RWPE1 (cell line): ENCODE results near the gene APEX2.

Experiments
- CTCF ChIA-PET: fragments of 350-600 bp; sonication (Branson Sonifier 250); formaldehyde crosslinking; extraction: SDS; loops from one replicate; lab custom pipeline; 2021; lab: Yijun Ruan, JAX
- POLR2A ChIA-PET: fragments of 400-600 bp; formaldehyde crosslinking; extraction: SDS; loops from one replicate; lab custom pipeline; 2020; ENCODE audit warnings: antibody characterized with exemption; ENCODE audit not compliant: low non-redundant PET; lab: Yijun Ruan, JAX
- DNase-seq: peaks from one replicate; pipeline ENCODE4 v3.0.0; 2012; ENCODE audit warnings: low spot score
- H3K27ac ChIP-seq: fragments of 450-650 bp; 2 replicates; pipeline ENCODE4 v1.5.1; 2017
- TF ChIP-seq, protein P1 (sequence below): fragments of 450-650 bp; conservative IDR thresholded peaks from 2 replicates; pipeline ENCODE4 v1.5.1; 2017; ENCODE audit warnings: low read depth, mild to moderate bottlenecking

The APEX2 gene

DNA sequence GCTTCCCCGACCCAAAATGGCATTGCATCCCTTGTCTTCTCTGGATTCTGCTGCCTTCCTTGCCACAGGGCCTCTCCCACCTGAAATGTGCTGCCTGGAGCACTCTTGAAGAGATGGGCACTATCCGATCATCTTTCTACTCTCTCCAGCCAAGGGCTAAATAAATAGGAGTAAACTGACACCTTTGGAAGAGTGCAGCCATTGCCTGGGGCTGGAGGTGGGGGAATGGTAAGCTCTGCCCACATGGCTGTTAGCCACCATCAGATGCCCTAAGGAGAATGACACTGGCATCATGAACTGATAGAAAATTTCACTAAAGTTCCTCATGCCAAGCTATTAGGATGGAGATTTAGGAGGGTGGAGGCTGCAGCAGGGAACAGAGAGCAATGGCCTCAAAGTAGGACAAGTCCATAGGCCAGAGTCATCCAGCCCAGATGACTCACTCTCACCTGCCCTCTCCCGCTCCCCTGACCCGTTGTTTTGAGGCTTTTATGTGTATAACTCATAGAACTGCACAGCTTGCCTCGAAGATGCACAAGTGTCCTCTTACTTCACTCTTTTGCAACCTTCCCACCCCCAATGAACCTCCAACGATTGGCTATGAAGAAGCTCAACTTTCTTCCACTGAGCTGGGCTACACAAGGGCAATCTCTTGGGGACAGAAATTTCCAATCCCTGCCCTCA is 5.4 kb upstream of the APEX2 start:
- no peak for DNase-seq
- TF ChIP-seq, protein P1, sequence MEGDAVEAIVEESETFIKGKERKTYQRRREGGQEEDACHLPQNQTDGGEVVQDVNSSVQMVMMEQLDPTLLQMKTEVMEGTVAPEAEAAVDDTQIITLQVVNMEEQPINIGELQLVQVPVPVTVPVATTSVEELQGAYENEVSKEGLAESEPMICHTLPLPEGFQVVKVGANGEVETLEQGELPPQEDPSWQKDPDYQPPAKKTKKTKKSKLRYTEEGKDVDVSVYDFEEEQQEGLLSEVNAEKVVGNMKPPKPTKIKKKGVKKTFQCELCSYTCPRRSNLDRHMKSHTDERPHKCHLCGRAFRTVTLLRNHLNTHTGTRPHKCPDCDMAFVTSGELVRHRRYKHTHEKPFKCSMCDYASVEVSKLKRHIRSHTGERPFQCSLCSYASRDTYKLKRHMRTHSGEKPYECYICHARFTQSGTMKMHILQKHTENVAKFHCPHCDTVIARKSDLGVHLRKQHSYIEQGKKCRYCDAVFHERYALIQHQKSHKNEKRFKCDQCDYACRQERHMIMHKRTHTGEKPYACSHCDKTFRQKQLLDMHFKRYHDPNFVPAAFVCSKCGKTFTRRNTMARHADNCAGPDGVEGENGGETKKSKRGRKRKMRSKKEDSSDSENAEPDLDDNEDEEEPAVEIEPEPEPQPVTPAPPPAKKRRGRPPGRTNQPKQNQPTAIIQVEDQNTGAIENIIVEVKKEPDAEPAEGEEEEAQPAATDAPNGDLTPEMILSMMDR: no peak
- POLR2A ChIA-PET: no interaction called here
- CTCF ChIA-PET: no interaction called here
- H3K27ac ChIP-seq: no peak overlapping the region

DNA sequence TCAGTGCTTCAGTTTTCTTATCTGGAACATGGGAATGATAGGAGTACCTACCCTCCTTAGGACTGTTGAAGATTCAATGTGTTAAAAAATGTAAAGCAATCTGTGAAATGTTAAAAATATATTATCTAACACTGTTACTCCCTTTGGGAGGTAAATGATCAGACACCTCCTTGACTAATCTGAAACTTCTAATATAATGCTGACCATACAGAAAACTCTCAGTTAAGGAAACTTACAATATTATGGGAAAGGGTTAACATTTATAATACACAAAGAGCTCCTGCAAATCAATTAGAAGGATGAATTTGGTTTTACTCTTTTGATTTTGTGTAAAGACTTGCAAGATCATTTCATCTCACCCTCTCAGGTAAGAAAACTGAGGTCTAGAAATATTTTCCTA is 4.5 kb upstream of the APEX2 start:
- ChIA-PET POLR2A (interaction anchor here (0.5 kb wide), 1 partner anchor 356 kb away, joined by 4 read pairs; no protein-coding TSS in a partner anchor), CTCF (no interaction called here)
- no peak for DNase-seq
- no peak overlapping the region for H3K27ac ChIP-seq
- TF ChIP-seq, protein P1: no peak

DNA sequence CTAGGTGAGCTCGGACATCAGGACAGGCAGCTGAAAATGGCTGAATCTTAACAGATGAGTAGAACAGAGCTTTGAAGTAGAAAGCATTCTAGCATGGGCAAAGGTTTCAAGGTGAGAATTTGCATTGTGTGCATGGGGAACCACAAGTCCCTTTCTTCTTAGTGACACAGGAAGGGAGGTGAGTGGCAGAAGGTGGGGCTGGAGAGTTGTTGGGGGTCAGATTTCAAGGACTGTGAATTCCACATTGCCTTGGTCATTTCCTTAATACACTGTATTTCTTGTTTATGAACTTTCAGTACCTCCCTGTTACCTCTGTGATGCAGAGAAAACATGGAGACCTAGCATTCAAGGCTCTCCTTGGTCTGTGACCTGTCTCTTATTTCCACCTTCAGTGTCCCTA is 4.1 kb downstream of the APEX2 start:
- no peak for DNase-seq
- CTCF ChIA-PET: interaction anchor here (0.7 kb wide), 1 partner anchor 25 kb away, joined by 3 read pairs; no protein-coding TSS in a partner anchor
- POLR2A ChIA-PET: no interaction called here
- TF ChIP-seq, protein P1: no peak
- no peak overlapping the region for H3K27ac ChIP-seq

GRCh38 chrX:55005256-55005655 is 5.1 kb downstream of the APEX2 start:
- no peak for DNase-seq
- no peak overlapping the region for H3K27ac ChIP-seq
- ChIA-PET POLR2A (no interaction called here), CTCF (no interaction called here)
- TF ChIP-seq, protein P1: no peak

DNA sequence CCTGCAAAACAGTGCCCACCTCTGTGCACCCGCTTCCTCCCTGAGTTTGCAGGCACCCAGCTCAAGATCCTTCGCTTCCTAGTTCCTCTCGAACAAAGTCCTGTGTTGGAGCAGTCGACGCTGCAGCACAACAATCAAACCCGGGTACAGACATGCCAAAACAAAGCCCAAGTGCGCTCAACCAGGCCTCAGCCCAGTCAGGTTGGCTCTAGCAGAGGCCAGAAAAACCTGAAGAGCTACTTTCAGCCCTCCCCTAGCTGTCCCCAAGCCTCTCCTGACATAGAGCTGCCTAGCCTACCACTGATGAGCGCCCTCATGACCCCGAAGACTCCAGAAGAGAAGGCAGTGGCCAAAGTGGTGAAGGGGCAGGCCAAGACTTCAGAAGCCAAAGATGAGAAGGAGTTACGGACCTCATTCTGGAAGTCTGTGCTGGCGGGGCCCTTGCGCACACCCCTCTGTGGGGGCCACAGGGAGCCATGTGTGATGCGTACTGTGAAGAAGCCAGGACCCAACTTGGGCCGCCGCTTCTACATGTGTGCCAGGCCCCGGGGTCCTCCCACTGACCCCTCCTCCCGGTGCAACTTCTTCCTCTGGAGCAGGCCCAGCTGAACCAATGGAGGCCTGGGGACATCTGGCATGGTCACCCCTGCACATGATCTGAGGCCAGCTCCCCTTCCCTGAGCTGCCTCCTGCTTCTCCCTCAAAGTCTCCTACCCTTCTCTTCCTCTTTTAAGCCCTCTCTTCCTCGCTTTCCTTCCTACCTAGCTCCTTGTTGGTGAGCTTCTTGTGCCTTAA is 6.9 kb downstream of the APEX2 start:
- ChIA-PET CTCF (no interaction called here), POLR2A (interaction anchor here (0.6 kb wide), 1 partner anchor 10 kb away, joined by 4 read pairs; no protein-coding TSS in a partner anchor)
- peak overlapping the region; percentile 84 for H3K27ac ChIP-seq
- TF ChIP-seq, protein P1: no peak
- no peak for DNase-seq

DNA sequence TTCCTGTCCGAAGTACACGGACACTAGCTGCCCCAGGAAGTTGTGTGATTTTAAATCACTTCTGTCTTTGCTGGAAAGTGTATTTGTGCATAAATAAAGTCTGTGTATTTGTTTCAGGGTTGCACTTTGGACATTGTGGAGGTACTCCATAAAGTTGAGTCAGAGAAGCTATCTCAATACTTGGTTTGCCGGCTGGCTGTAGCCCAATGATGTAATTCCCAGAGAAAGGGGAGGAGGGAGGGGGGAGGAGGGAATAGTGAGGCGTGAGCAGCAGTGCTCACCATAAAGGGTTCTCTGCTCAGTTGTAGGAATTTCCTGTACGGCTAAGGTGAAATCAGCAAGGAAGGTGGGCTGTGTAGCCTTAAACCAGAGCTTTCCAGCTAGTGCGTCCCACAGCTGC is 7.5 kb downstream of the APEX2 start:
- peak; percentile 59 for DNase-seq
- ChIA-PET POLR2A (interaction anchor here (0.6 to 1.5 kb wide), 2 partner anchors 8 to 11 kb away, joined by 4 to 10 read pairs; partner anchors contain the start of gene APEX2), CTCF (no interaction called here)
- TF ChIP-seq, protein P1: no peak
- peak overlapping the region; percentile 84 for H3K27ac ChIP-seq
